ENCODE results near the gene ADAM10.

ADAM10 gene

GRCh38 chr15:58707397-58707796 is 42.1 kb downstream of the ADAM10 start:
- no peaks in the 10 kb centered on the region for H3K9me3 ChIP-seq (ENCODE audit: control insufficient read depth, low read length)
- H3K36me3 ChIP-seq (ENCODE audit: control insufficient read depth, insufficient read depth, low read length, severe bottlenecking): peaks cover 5% of the 10 kb centered on the region
- no peak overlapping the region for H3K4me3 ChIP-seq (ENCODE audit: low read length)
- no peaks in the 10 kb centered on the region for H3K27me3 ChIP-seq (replicated peaks; ENCODE audit: control insufficient read depth, insufficient read depth, low read length)
- no peak for DNase-seq (ENCODE audit: low read depth)
- H3K9ac ChIP-seq (ENCODE audit: low read length): no peak overlapping the region
- H3K4me1 ChIP-seq (ENCODE audit: control insufficient read depth, insufficient read depth, low read length): no peaks in the 10 kb centered on the region

GRCh38 chr15:58705105-58705504 is 44.4 kb downstream of the ADAM10 start:
- Histone ChIP-seq H3K27me3 (replicated peaks; ENCODE audit: control insufficient read depth, insufficient read depth, low read length) (no peaks in the 10 kb centered on the region), H3K4me1 (ENCODE audit: control insufficient read depth, insufficient read depth, low read length) (no peaks in the 10 kb centered on the region), H3K9me3 (ENCODE audit: control insufficient read depth, low read length) (peaks cover under 1% of the 10 kb centered on the region), H3K4me3 (ENCODE audit: low read length) (no peak overlapping the region), H3K9ac (ENCODE audit: low read length) (no peak overlapping the region), H3K36me3 (ENCODE audit: control insufficient read depth, insufficient read depth, low read length, severe bottlenecking) (peaks cover 5% of the 10 kb centered on the region)
- DNase-seq (ENCODE audit: low read depth): peak; percentile 6

- H3K4me3 ChIP-seq (ENCODE audit: low read length): no peak overlapping the region
- no peaks in the 10 kb centered on the region for H3K4me1 ChIP-seq (ENCODE audit: control insufficient read depth, insufficient read depth, low read length)
- H3K36me3 ChIP-seq (ENCODE audit: control insufficient read depth, insufficient read depth, low read length, severe bottlenecking): peaks cover 10% of the 10 kb centered on the region
- H3K9me3 ChIP-seq (ENCODE audit: control insufficient read depth, low read length): peaks cover 8% of the 10 kb centered on the region
- no peak overlapping the region for H3K9ac ChIP-seq (ENCODE audit: low read length)
- no peaks in the 10 kb centered on the region for H3K27me3 ChIP-seq (replicated peaks; ENCODE audit: control insufficient read depth, insufficient read depth, low read length)
- DNase-seq (ENCODE audit: low read depth): peak; percentile 74
Measured at GRCh38 chr15:58704155-58704865, 45.2 kb downstream of the ADAM10 start.

GRCh38 chr15:58703610-58704009 is 45.9 kb downstream of the ADAM10 start:
- H3K4me1 ChIP-seq (ENCODE audit: control insufficient read depth, insufficient read depth, low read length): no peaks in the 10 kb centered on the region
- H3K36me3 ChIP-seq (ENCODE audit: control insufficient read depth, insufficient read depth, low read length, severe bottlenecking): peaks cover 10% of the 10 kb centered on the region
- H3K4me3 ChIP-seq (ENCODE audit: low read length): no peak overlapping the region
- H3K27me3 ChIP-seq (replicated peaks; ENCODE audit: control insufficient read depth, insufficient read depth, low read length): no peaks in the 10 kb centered on the region
- peaks cover 15% of the 10 kb centered on the region for H3K9me3 ChIP-seq (ENCODE audit: control insufficient read depth, low read length)
- no peak for DNase-seq (ENCODE audit: low read depth)
- H3K9ac ChIP-seq (ENCODE audit: low read length): no peak overlapping the region

GRCh38 chr15:58702233-58702632 is 47.3 kb downstream of the ADAM10 start:
- H3K36me3 ChIP-seq (ENCODE audit: control insufficient read depth, insufficient read depth, low read length, severe bottlenecking): peaks cover 10% of the 10 kb centered on the region
- H3K4me3 ChIP-seq (ENCODE audit: low read length): no peak overlapping the region
- no peaks in the 10 kb centered on the region for H3K27me3 ChIP-seq (replicated peaks; ENCODE audit: control insufficient read depth, insufficient read depth, low read length)
- no peak for DNase-seq (ENCODE audit: low read depth)
- peaks cover 21% of the 10 kb centered on the region for H3K9me3 ChIP-seq (ENCODE audit: control insufficient read depth, low read length)
- no peak overlapping the region for H3K9ac ChIP-seq (ENCODE audit: low read length)
- no peaks in the 10 kb centered on the region for H3K4me1 ChIP-seq (ENCODE audit: control insufficient read depth, insufficient read depth, low read length)

- peaks cover 21% of the 10 kb centered on the region for H3K9me3 ChIP-seq (ENCODE audit: control insufficient read depth, low read length)
- no peaks in the 10 kb centered on the region for H3K27me3 ChIP-seq (replicated peaks; ENCODE audit: control insufficient read depth, insufficient read depth, low read length)
- no peak for DNase-seq (ENCODE audit: low read depth)
- no peaks in the 10 kb centered on the region for H3K4me1 ChIP-seq (ENCODE audit: control insufficient read depth, insufficient read depth, low read length)
- H3K9ac ChIP-seq (ENCODE audit: low read length): no peak overlapping the region
- H3K36me3 ChIP-seq (ENCODE audit: control insufficient read depth, insufficient read depth, low read length, severe bottlenecking): peaks cover 10% of the 10 kb centered on the region
- no peak overlapping the region for H3K4me3 ChIP-seq (ENCODE audit: low read length)
Measured at GRCh38 chr15:58701376-58701775, 48.1 kb downstream of the ADAM10 start.

- no peak overlapping the region for H3K9ac ChIP-seq (ENCODE audit: low read length)
- peaks cover 10% of the 10 kb centered on the region for H3K36me3 ChIP-seq (ENCODE audit: control insufficient read depth, insufficient read depth, low read length, severe bottlenecking)
- peaks cover 21% of the 10 kb centered on the region for H3K9me3 ChIP-seq (ENCODE audit: control insufficient read depth, low read length)
- no peak for DNase-seq (ENCODE audit: low read depth)
- no peak overlapping the region for H3K4me3 ChIP-seq (ENCODE audit: low read length)
- no peaks in the 10 kb centered on the region for H3K27me3 ChIP-seq (replicated peaks; ENCODE audit: control insufficient read depth, insufficient read depth, low read length)
- H3K4me1 ChIP-seq (ENCODE audit: control insufficient read depth, insufficient read depth, low read length): no peaks in the 10 kb centered on the region
Measured at GRCh38 chr15:58699769-58700168, 49.7 kb downstream of the ADAM10 start.

GRCh38 chr15:58698887-58699641 is 50.4 kb downstream of the ADAM10 start:
- DNase-seq (ENCODE audit: low read depth): no peak
- Histone ChIP-seq H3K27me3 (replicated peaks; ENCODE audit: control insufficient read depth, insufficient read depth, low read length) (no peaks in the 10 kb centered on the region), H3K9me3 (ENCODE audit: control insufficient read depth, low read length) (peaks cover 21% of the 10 kb centered on the region), H3K9ac (ENCODE audit: low read length) (no peak overlapping the region), H3K36me3 (ENCODE audit: control insufficient read depth, insufficient read depth, low read length, severe bottlenecking) (peaks cover 10% of the 10 kb centered on the region), H3K4me1 (ENCODE audit: control insufficient read depth, insufficient read depth, low read length) (peaks cover 7% of the 10 kb centered on the region), H3K4me3 (ENCODE audit: low read length) (no peak overlapping the region)

GRCh38 chr15:58697220-58697619 is 52.3 kb downstream of the ADAM10 start:
- Histone ChIP-seq H3K4me3 (ENCODE audit: low read length) (no peak overlapping the region), H3K9me3 (ENCODE audit: control insufficient read depth, low read length) (peaks cover 21% of the 10 kb centered on the region), H3K36me3 (ENCODE audit: control insufficient read depth, insufficient read depth, low read length, severe bottlenecking) (peaks cover 16% of the 10 kb centered on the region), H3K9ac (ENCODE audit: low read length) (no peak overlapping the region), H3K27me3 (replicated peaks; ENCODE audit: control insufficient read depth, insufficient read depth, low read length) (no peaks in the 10 kb centered on the region), H3K4me1 (ENCODE audit: control insufficient read depth, insufficient read depth, low read length) (peaks cover 9% of the 10 kb centered on the region)
- no peak for DNase-seq (ENCODE audit: low read depth)

- Histone ChIP-seq H3K9ac (ENCODE audit: low read length) (no peak overlapping the region), H3K9me3 (ENCODE audit: control insufficient read depth, low read length) (peaks cover 21% of the 10 kb centered on the region), H3K4me3 (ENCODE audit: low read length) (no peak overlapping the region), H3K4me1 (ENCODE audit: control insufficient read depth, insufficient read depth, low read length) (peaks cover 9% of the 10 kb centered on the region), H3K27me3 (replicated peaks; ENCODE audit: control insufficient read depth, insufficient read depth, low read length) (no peaks in the 10 kb centered on the region), H3K36me3 (ENCODE audit: control insufficient read depth, insufficient read depth, low read length, severe bottlenecking) (peaks cover 20% of the 10 kb centered on the region)
- DNase-seq (ENCODE audit: low read depth): no peak
Measured at GRCh38 chr15:58696738-58697137, 52.8 kb downstream of the ADAM10 start.

GRCh38 chr15:58694641-58695398 is 54.7 kb downstream of the ADAM10 start:
- no peak overlapping the region for H3K9ac ChIP-seq (ENCODE audit: low read length)
- H3K9me3 ChIP-seq (ENCODE audit: control insufficient read depth, low read length): peaks cover 18% of the 10 kb centered on the region
- H3K36me3 ChIP-seq (ENCODE audit: control insufficient read depth, insufficient read depth, low read length, severe bottlenecking): peaks cover 12% of the 10 kb centered on the region
- H3K4me1 ChIP-seq (ENCODE audit: control insufficient read depth, insufficient read depth, low read length): peaks cover 9% of the 10 kb centered on the region
- H3K4me3 ChIP-seq (ENCODE audit: low read length): no peak overlapping the region
- no peaks in the 10 kb centered on the region for H3K27me3 ChIP-seq (replicated peaks; ENCODE audit: control insufficient read depth, insufficient read depth, low read length)
- DNase-seq (ENCODE audit: low read depth): no peak
